Measurements from ENCODE around the gene APOBEC3A.

The APOBEC3A gene

GRCh38 chr22:38946771-38947170 lies 10.6 kb upstream of the APOBEC3A start:
- POLR2A ChIA-PET: no interaction called here
- CTCF ChIA-PET: interaction anchor here (1.2 kb wide), 1 partner anchor 77 kb away, joined by 3 read pairs; no protein-coding TSS in a partner anchor
- no peak for TF ChIP-seq CTCF (IDR thresholded peaks at IDR 0.05; ENCODE audit: control extremely low read depth, extremely low read depth, low read depth, missing control alignments)
- no peak for DNase-seq (ENCODE audit: extremely low spot score)

- CTCF ChIA-PET: interaction anchor here (1.2 to 1.4 kb wide), 2 partner anchors 27 to 78 kb away, joined by 3 read pairs; no protein-coding TSS in a partner anchor
- DNase-seq (ENCODE audit: extremely low spot score): no peak
- no peak for TF ChIP-seq CTCF (IDR thresholded peaks at IDR 0.05; ENCODE audit: control extremely low read depth, extremely low read depth, low read depth, missing control alignments)
- POLR2A ChIA-PET: no interaction called here
Measured at GRCh38 chr22:38947321-38948140, 9.9 kb upstream of the APOBEC3A start.

DNA sequence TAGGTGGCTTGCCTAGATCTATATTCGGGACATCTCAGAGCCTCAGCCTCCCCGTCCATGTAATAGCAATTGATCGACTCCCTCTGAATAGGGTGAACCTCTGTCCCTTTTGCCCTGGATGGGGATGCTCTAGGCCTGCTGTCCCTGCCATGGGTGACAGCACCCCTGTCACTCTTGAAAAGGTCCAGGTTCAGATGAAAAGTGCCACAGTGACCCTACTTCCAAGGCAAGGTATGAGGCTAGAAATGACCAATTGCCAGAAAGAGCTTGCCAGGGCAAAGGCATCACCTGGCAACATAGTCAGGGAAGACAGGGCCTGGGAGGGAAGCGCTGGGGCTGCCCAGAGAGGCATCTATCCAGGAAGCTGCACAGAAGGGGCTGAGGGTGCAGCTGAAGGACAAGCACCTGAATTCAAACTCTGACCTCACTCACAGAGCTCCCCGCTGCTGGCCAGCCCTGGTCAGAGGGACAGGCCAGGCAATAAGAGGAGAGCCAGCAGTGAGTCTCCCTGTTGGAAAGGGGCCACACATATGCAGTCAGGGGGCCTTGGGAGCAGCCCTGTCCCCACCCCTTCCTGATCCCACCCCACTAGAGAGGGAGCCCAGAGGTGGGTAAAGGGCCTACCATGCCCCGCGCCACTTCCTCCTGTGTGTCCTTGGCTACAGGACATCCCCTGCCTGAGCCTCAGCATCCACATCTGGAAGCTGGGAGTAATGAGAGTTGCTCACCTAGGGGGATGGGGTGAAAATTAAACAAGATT lies 9.0 kb upstream of the APOBEC3A start:
- no peak for DNase-seq (ENCODE audit: extremely low spot score)
- no peak for TF ChIP-seq CTCF (IDR thresholded peaks at IDR 0.05; ENCODE audit: control extremely low read depth, extremely low read depth, low read depth, missing control alignments)
- POLR2A ChIA-PET: no interaction called here
- CTCF ChIA-PET: interaction anchor here (1.4 to 2.1 kb wide), 2 partner anchors 26 to 79 kb away, joined by 3 to 9 read pairs; no protein-coding TSS in a partner anchor

- POLR2A ChIA-PET: no interaction called here
- TF ChIP-seq CTCF (IDR thresholded peaks at IDR 0.05; ENCODE audit: control extremely low read depth, extremely low read depth, low read depth, missing control alignments): no peak
- CTCF ChIA-PET: interaction anchor here (1.0 to 2.4 kb wide), 5 partner anchors 8 to 220 kb away, joined by 4 to 19 read pairs (median 5); no protein-coding TSS in a partner anchor
Measured at GRCh38 chr22:38949889-38950405, 7.5 kb upstream of the APOBEC3A start.

GRCh38 chr22:38950527-38951295 lies 6.7 kb upstream of the APOBEC3A start:
- no peak for TF ChIP-seq CTCF (IDR thresholded peaks at IDR 0.05; ENCODE audit: control extremely low read depth, extremely low read depth, low read depth, missing control alignments)
- DNase-seq (ENCODE audit: extremely low spot score): no peak
- POLR2A ChIA-PET: interaction anchor here (0.7 to 1.5 kb wide), 2 partner anchors 70 to 369 kb away, joined by 3 to 4 read pairs; partner anchors contain the start of gene APOBEC3D
- CTCF ChIA-PET: interaction anchor here (0.8 to 2.4 kb wide), 11 partner anchors 8 to 220 kb away, joined by 3 to 19 read pairs (median 4); no protein-coding TSS in a partner anchor

More at GRCh38 chr22:38949889-38950405, 7.5 kb upstream of the APOBEC3A start:
- DNase-seq (ENCODE audit: extremely low spot score): no peak

Data from GM10248 (cell line).